Activated naive CD4-positive, alpha-beta T cell treated with anti-CD3 and anti-CD28 coated beads, Interleukin-2, amount 50 U/mL, for 72 hours (primary cell): ENCODE data around the gene ADAMTS3. TPM values are rescaled to one million over a fixed set of nuclear protein-coding genes. Genes with fewer than 3 reads are reported as not detected.

ENCODE experiments used
- ATAC-seq, 2 donors: fragments of 150-1000 bp; cut with Tn5 transposase; 2 replicates each; pipeline ENCODE4 v1.10.0; 2021; ENCODE audit warnings: mild to moderate bottlenecking in 2 of 2, moderate library complexity in 2 of 2
- DNase-seq, 2 donors: peaks; one replicate each; pipeline ENCODE4 v3.0.0; 2021 to 2022; ENCODE audit warnings: low spot score in 2 of 2
- H3K27ac Mint-ChIP-seq, 2 donors: one replicate each; pipeline ENCODE4 v1.8.0; 2022; ENCODE audit warnings: mild to moderate bottlenecking in 2 of 2, mixed read lengths in 2 of 2
- H3K36me3 Mint-ChIP-seq, 2 donors: one replicate each; pipeline ENCODE4 v1.8.0; 2022; ENCODE audit warnings: mixed read lengths in 2 of 2
- H3K9me3 Mint-ChIP-seq, 2 donors: one replicate each; pipeline ENCODE4 v1.8.0; 2022; ENCODE audit warnings: mixed read lengths in 2 of 2
- total RNA-seq, 2 donors: library from RNA; stranded (reverse); gene quantifications; one replicate each; pipeline ENCODE4 v1.2.3, GENCODE V29; 2022

The ADAMTS3 gene
- total RNA-seq, 2 donors from 2014 or later = not detected

DNA sequence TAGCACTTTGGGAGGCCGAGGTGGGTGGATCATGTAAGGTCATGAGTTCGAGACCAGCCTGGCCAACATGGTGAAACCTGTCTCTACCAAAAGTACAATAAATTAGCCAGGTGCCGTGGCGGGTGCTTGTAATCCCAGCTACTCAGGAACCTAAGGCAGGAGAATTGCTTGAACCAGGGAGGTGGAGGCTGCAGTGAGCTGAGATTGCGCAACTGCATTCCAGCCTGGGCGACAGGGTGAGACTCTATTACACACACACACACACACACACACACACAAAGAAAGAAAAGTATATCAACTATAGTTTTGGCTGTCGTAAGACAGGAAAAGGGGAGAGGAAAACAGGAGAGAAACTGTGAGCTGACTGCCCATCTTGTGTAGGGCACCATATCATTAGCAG, 171.7 kb downstream of the ADAMTS3 start:
- Mint-ChIP-seq H3K36me3 (no peaks in the 10 kb centered on the region), H3K9me3 (no peaks in the 10 kb centered on the region), H3K27ac (no peak overlapping the region)
- ATAC-seq = no peak
- DNase-seq = no peak

DNA sequence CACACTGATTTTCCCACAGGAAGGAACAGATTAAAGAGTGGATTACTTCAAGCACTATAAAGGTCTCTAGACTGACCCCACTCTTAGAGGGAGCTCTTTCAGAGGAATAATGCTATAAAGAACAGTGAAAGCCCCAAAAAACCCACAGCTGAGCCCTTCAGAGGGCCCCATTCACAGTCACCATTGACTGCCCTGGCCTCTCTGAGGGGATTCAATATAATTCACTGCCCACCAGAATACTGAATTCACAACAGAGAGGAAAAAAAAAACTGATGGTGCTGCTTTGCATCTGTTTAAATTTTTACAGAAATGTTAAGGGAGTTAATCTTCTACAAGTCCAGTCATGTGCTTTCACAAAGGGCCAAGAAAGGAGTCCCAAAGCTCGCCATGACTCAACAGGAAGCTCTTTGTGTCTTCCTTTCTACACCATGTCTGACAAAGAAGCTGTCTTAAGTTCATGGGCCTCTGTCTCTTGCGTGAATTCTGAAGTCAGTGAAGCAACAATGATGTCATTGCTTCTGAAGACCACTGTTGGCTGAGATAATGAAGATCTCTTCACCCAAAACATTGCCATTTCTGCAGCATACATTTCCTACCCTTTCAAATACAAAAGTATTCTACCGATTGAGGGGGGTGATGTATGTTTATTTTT, 174.9 kb downstream of the ADAMTS3 start:
- no peaks in the 10 kb centered on the region for H3K36me3 Mint-ChIP-seq
- DNase-seq = no peak
- no peak overlapping the region for H3K27ac Mint-ChIP-seq

DNA sequence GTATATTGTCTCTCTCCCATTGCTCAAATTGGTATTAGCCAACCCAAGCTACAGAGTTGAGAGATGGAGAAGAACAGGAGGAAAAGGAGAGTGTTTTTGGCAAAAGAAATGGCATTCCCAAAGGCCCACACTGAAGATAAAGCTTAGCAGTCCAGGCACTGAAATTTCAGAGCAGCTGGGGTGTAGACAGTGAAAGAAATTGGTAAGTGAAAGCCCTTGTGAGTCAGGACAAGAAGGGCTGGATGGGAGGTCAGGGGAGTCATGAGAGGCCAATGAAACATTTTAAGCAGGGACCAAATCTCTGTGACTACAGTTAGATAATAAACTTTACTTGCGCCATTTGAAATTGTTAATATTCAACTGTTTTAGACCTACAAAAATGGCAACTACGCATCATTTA, 177.7 kb downstream of the ADAMTS3 start:
- H3K27ac Mint-ChIP-seq = no peak overlapping the region
- no peaks in the 10 kb centered on the region for H3K36me3 Mint-ChIP-seq
- no peak for DNase-seq
- no peak for ATAC-seq
- H3K9me3 Mint-ChIP-seq = no peaks in the 10 kb centered on the region

More for the DNA sequence above, 174.9 kb downstream of the ADAMTS3 start:
- ATAC-seq = no peak
- no peaks in the 10 kb centered on the region for H3K9me3 Mint-ChIP-seq

DNA sequence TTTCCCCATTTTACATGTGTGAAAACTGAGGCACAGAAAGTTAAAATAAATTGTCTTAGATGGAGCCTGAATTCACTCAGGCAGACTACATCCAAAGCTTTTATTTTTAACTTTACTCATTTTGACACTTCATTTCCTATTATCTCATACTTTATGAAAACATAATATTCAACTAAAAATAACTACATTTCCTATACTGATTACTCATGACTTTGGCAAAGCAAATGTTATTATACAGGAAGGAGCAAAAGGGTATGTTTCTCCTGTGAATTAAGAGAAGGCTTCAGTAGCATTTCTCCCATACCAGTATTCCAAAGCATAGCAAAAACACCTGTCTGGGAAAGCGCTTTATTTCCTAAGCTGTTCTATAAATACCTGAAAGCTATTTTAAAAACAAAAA, 178.6 kb downstream of the ADAMTS3 start:
- Mint-ChIP-seq H3K27ac (no peak overlapping the region), H3K36me3 (no peaks in the 10 kb centered on the region), H3K9me3 (no peaks in the 10 kb centered on the region)
- ATAC-seq (no peak), DNase-seq (no peak)

DNA sequence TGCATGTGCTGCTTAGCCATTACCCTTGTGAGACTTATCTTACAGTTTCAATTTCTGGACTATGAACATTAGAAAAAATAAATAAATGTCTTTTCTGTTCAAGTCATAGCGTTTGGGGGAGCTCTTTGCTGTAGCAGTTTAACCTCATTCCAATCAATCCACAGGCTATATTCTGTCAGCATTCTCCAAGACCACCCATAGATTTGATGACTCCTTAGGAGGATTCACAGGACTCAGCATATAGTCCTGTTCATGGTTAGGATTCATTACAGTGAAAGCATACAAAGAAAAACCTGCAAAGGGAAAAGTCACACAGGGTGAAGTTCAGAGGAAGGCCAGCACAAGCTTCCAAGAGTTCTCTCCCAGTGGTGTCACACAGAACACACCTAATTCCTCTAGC, 180.5 kb downstream of the ADAMTS3 start:
- DNase-seq (no peak), ATAC-seq (no peak)
- Mint-ChIP-seq H3K36me3 (no peaks in the 10 kb centered on the region), H3K9me3 (no peaks in the 10 kb centered on the region), H3K27ac (no peak overlapping the region)

DNA sequence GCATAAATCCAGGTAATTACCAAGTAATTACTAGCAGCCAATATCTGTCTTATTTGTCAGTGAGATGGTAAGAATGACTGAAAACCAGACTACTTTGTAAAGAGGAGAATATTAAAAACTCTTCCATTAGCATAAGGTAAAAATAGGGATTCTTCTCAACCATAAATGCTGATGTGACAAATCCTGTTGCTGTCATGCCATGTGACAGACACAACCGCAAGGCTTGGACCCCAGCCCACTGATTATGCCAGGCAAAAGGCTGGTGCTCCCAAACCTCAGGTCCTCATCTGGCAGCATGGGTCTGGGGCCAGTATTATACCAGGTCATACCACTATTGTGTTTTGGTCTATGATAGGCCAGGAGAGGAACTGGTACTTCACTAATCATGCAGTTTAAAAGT, 181.1 kb downstream of the ADAMTS3 start:
- no peaks in the 10 kb centered on the region for H3K36me3 Mint-ChIP-seq
- ATAC-seq = no peak
- DNase-seq = no peak
- no peaks in the 10 kb centered on the region for H3K9me3 Mint-ChIP-seq
- no peak overlapping the region for H3K27ac Mint-ChIP-seq

DNA sequence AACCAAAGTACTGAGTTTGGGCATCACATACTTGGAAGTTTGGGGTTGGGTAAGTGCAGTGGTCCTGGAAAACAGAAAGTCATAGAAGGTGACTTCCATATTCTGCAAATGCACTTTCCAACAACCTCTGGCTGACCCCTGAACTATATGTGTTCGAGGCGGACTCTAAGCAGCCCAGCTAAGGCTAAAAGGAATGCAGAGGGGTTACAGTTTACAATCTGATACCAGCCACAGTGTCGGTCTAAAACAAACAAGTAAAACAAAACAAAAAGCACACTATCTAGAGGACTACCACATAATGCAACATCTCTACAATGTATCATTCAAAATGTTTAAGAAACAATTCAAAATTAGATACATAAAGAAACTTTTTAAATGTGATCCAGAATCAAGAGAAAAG, 185.6 kb downstream of the ADAMTS3 start:
- ATAC-seq (no peak), DNase-seq (no peak)
- no peak overlapping the region for H3K27ac Mint-ChIP-seq
- no peaks in the 10 kb centered on the region for H3K9me3 Mint-ChIP-seq
- no peaks in the 10 kb centered on the region for H3K36me3 Mint-ChIP-seq

DNA sequence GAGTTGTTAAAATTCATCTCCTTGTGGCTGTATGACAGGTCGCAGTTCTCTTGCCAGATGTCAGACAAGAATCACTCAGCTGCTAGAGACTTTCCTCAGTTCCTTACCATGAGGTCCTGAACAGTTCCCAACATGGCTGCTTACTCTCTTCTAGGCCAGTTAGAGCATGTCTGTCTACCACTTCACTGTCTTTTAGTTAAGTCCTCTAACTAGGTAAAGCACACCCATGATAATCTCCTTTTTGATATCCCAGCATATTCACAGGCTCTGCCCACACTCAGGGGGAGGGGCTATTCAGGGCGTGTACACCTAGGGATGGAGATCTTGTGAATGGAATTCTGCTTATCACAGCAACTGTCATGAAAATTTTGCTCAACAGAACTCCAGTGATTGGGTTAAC, 190.1 kb downstream of the ADAMTS3 start:
- no peak overlapping the region for H3K27ac Mint-ChIP-seq
- H3K36me3 Mint-ChIP-seq = no peaks in the 10 kb centered on the region
- DNase-seq = no peak
- no peak for ATAC-seq
- H3K9me3 Mint-ChIP-seq = no peaks in the 10 kb centered on the region

DNA sequence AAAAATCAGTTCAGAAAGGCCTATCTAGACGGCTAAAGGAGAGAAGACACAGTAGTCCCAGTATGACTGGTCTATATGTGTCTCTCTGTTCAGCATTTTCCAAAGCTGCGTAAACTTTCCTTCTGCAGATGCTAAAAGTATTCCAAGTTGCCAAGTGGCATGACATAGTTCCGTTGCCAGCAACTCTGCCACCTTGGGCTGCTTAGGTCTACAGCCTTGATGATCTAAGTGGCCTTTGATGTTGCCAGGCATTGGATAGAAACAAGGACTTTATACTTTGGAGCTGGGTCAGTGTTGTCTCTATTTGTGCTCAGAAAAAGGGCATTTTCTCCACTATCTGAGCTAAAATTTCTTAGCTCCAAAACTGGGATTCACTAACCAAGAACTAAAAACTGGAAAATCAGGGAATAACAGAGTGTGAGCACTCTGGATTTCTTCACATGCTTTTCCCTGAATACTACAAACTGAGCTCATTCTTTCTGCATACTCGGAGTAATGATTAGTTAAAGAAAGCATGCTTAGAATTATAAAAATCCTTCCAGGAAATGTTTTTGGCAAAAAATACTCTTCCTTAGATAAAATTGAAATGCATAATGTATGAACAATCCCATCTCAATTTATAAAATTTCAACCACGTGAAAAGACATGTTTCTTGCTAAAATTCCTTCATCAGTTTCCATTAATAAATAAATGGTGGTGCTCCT, 191.4 kb downstream of the ADAMTS3 start:
- H3K9me3 Mint-ChIP-seq = no peaks in the 10 kb centered on the region
- ATAC-seq = no peak
- H3K27ac Mint-ChIP-seq = no peak overlapping the region
- no peak for DNase-seq
- H3K36me3 Mint-ChIP-seq = no peaks in the 10 kb centered on the region

DNA sequence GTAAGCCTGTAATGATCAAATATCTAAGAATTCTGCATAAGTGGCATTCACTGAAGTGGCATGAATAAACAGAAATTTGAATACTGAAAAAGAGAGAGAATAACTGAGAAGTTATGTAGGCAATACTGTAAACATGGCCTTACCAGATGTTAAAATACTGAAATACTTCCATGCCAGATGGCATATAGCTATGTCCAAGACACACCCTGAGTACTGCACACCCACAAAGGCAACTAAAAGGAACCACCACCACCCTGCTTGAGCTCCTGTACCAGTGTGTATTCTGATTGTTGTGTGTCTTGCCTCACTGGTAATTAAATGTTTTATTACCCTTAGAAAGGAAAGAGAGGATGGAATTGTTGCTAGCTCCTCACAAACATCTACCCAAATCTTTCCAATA, 192.1 kb downstream of the ADAMTS3 start:
- no peak for ATAC-seq
- Mint-ChIP-seq H3K27ac (no peak overlapping the region), H3K9me3 (no peaks in the 10 kb centered on the region), H3K36me3 (no peaks in the 10 kb centered on the region)
- no peak for DNase-seq

DNA sequence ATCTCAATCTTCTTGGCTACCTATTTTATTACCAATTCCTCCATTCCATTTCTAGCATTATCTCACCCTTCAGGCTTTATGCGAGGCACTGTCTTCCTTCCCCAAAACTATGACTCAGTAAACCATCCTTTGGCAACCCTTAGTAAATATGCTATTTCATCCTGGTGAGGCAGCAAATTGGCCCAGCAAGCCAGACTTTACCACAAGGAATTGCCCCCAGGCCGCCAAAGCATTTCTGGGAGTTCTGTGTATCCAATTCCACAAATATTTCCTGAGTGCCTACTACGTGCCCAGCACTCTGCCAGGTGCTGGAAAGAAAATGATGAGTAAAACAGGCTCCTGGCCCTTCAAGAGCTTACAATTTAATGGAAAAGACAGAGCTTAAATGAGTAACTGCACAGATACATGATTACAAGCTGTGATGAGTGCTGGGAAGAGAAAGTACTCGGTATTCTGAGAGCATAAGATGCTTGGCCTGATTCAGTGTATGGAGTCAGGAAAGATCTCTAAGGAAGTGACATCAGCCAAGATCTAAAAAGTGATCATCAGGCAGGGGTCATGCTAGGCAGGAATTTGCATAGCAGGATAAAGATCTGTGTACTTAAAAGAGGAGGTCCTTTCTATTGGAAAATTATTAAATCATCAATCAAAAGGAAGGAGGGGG, 193.8 kb downstream of the ADAMTS3 start:
- Mint-ChIP-seq H3K9me3 (no peaks in the 10 kb centered on the region), H3K27ac (no peak overlapping the region), H3K36me3 (no peaks in the 10 kb centered on the region)
- no peak for DNase-seq
- ATAC-seq = no peak

DNA sequence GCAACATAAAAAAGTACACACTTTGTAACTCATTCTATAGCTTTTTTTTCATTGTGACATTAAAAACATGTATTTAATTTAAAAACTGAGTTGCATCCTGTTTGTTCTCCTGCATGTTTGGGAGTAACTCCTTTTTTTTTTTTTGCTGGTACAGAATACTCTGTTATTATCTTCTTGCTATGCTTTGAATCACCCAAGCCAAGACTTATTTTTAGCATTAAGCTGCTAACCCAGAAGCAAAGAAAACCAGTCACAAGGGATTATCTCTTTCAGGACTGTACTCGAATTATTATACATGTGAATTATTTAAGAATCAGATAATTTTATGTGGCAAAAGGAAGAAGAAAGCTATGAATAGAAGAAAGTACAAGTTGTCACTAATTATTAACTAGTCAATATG, 194.9 kb downstream of the ADAMTS3 start:
- H3K27ac Mint-ChIP-seq = no peak overlapping the region
- H3K9me3 Mint-ChIP-seq = no peaks in the 10 kb centered on the region
- ATAC-seq = no peak
- H3K36me3 Mint-ChIP-seq = no peaks in the 10 kb centered on the region
- no peak for DNase-seq

DNA sequence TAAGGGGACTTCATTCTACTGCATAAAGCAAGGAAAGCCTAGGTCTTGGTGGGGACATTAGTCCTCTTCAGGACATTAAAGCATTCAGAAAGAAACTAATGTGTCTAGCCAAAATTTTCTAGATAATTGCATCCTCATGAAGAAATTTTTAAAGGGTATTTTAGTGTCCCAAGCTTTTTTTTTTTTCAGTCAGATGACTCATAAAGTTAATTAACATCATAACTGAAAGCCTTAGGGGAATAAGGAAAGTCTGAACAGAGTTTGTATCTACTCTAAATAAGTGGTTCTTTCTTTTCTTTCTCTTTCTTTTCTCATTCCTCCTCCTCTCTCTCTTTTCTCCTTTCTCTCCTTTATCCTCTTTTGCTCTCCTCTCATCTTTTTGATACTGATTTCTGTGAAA, 202.4 kb downstream of the ADAMTS3 start:
- no peak for DNase-seq
- Mint-ChIP-seq H3K9me3 (no peaks in the 10 kb centered on the region), H3K36me3 (no peaks in the 10 kb centered on the region), H3K27ac (no peak overlapping the region)
- no peak for ATAC-seq

DNA sequence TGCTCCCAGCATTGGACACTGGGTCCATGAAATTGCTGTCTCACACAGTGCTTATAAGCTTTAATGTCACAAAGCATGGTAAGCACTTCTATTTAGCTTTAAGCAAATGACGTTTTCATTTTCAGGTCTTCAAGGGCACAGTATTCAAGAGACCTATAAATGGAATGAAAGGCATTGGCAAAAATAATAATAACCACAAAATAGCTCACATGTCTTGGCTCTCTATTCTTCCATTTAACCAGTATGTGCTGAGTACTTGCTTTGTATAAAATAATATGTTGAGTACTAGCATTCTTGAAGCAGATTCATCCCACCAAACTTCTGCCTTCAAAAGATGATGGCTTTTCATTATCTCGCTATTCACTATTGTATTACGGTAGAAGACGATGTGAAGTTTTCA, 203.0 kb downstream of the ADAMTS3 start:
- Mint-ChIP-seq H3K36me3 (no peaks in the 10 kb centered on the region), H3K9me3 (no peaks in the 10 kb centered on the region), H3K27ac (no peak overlapping the region)
- no peak for DNase-seq
- no peak for ATAC-seq

DNA sequence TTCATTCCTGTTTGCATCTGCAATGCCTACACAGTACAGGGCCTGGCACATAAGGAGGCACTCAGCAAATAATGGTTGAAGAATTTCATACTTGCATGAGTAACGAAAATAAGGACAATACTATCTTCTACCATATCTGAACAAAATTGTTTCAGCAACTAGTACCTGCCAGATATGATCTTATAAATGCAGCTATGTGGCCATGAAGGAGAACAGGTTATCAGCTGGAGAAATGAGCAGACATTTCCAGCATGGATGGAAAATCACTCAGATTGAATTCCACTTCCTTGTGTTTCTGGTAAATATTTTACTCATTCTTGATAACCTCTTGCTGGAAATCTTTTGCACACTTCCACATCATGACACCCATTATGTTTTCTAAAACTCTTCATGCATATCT, 204.0 kb downstream of the ADAMTS3 start:
- no peaks in the 10 kb centered on the region for H3K9me3 Mint-ChIP-seq
- H3K27ac Mint-ChIP-seq = no peak overlapping the region
- no peak for ATAC-seq
- no peaks in the 10 kb centered on the region for H3K36me3 Mint-ChIP-seq
- DNase-seq = no peak

DNA sequence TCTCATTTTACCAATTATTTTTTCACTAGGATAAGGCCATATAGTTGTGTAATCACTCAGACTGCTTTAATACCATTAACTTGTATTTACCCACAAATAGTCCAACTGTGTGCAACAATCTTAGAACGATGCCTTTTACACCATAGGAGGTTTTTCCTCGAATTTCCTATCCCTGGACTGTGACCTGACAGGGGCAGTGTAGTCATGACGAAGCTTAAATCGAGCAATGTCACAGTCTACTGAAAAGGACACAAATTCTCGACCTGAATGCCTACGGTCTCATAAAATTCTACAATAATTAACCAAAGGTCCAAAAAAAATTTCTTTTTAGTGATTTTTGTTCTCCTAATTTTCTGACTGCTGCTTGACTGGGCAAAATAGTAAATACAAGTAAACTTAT, 208.9 kb downstream of the ADAMTS3 start:
- Mint-ChIP-seq H3K36me3 (no peaks in the 10 kb centered on the region), H3K9me3 (no peaks in the 10 kb centered on the region), H3K27ac (no peak overlapping the region)
- DNase-seq = no peak
- ATAC-seq = no peak

DNA sequence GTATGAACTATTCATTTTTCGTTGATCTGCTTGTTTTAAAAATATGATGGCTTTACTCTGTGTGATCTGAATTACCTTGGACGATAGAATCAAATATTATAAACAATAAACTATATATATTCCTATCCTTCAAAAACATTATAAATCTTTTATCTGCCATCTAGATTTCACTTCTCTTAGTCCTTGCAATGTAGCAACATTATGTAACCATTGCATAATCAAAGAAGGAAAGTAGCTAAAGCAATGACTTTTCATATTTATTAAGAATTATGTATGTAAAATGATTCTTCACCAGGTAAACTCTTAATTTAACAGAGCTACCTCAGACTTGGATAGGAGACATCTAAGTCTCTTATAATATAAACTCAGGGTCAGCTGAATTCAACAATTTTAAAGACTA, 210.5 kb downstream of the ADAMTS3 start:
- Mint-ChIP-seq H3K9me3 (no peaks in the 10 kb centered on the region), H3K36me3 (no peaks in the 10 kb centered on the region), H3K27ac (no peak overlapping the region)
- ATAC-seq (no peak), DNase-seq (no peak)

DNA sequence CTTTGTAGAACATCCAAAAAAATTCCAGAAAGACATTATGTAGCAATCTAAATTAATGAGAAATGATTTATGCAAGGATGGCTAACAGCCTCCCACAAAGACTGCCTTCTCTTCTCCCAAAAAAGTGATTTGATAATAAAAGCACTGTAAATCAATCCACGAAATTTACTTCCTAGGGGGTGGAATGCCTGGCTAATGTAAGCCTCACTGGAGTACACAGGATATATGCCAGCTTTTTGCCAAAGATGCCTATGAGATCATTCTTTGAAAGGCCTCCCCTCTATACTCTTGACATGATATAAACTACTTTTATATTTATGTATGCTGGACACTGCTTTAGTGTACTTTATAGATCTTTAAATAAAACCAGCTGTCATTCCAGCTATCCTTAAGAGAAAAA, 211.1 kb downstream of the ADAMTS3 start:
- no peak for DNase-seq
- Mint-ChIP-seq H3K9me3 (no peaks in the 10 kb centered on the region), H3K36me3 (no peaks in the 10 kb centered on the region), H3K27ac (no peak overlapping the region)
- no peak for ATAC-seq
